Measurements from ENCODE around the gene ANKS6.

ANKS6 gene

DNA sequence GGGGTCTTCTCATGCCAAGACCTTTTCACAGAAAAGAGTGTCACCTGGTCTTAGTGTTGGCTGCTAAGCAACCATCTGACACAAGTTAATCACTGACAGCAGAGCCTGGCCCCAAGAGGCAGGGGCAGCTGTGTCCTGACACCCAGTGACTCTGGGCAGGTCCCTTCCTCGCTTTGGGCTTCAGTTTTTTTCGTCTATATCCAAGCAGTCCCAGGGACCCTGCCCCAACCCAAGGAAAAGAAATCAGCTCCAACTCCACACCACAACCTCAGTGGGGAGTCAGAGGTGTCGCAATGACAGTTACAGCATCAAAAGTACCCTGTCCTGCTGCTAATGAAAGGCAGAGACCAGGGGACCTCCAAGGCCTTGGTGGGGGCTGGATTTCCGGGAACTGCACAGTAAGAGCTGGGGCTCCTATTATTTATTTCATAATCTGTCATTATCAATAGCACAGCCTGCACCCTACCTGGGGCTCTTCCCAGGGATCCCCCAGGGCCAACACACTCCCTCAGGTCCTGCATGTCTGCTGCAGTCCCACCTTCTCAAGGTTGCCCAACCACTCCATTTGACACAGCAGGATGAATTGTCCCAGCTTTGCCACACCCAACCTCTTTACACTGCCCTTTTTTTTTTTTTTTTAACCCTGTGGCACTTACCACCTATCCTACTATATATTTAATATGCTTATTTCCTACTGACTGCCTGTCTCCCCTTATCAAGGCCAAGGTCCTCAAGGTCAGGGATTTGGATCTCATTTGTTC is 9.4 kb downstream of the ANKS6 start:
- no peak overlapping the region for H3K27ac ChIP-seq (ENCODE audit: low read depth, low read length)
- H3K9me3 ChIP-seq (ENCODE audit: control insufficient read depth in 5 of 5, low read length in 5 of 5) = no peaks in the 10 kb centered on the region
- peaks cover 0 to 23% (median 19%) of the 10 kb centered on the region in 5 donors for H3K36me3 ChIP-seq (ENCODE audit: control insufficient read depth in 5 of 5, insufficient read depth in 5 of 5, low read length in 5 of 5)
- no peak overlapping the region for H3K9ac ChIP-seq (ENCODE audit: low read length in 5 of 5)
- peaks cover 3 to 17% (median 12%) of the 10 kb centered on the region in 5 donors for H3K4me1 ChIP-seq (ENCODE audit: control insufficient read depth in 5 of 5, insufficient read depth in 5 of 5, low read length in 5 of 5)
- no peak overlapping the region for H3K4me3 ChIP-seq (ENCODE audit: low read depth in 1 of 5, low read length in 5 of 5)
- H3K27me3 ChIP-seq (ENCODE audit: control insufficient read depth in 5 of 5, insufficient read depth in 4 of 5, low read length in 5 of 5) = no peaks in the 10 kb centered on the region

DNA sequence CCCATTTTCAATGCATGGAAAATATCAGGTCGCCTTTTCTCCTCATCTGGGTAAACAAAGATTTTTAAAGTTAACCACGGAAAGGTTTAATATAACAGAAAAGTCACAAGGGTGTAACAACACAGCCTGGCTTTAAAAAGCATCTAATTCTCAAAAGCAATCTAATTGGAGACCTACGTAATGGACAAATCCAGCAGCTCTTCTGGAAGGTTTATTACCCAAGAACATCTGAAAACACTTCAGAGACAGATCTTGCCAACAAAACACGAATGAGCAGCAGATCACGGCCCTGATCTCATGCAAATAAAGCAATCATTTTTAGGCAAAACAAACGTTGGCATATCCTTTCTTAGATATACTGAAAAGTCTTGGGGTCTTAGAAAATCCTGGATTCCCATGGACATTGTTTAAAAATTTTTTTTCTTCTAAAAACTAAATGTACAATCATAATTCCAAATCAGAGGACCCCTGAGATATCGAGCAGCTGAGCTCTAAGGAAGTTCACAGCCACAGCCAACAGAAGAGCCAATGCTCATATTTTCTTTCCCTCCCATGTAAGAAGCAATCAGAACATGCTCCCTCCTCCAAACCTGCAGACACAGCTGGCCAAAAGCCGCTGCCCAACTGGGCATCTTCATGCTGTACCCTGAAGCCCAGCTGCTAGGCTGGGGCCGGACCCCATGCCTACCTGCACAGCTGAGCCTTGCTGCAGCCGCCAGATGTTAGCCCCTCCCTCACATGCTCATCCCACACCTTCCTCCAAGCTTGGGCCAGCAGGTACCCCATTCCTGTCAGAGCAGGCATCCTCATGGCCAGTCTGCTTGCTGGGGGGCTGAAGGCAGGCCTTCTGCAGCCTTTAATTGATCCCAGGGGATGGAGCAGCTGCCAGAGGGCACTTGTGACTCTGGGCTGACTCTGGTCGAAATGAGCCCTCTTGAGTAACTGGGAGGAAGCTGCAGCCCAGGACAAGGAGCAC is 11.2 kb downstream of the ANKS6 start:
- no peak overlapping the region for H3K9ac ChIP-seq (ENCODE audit: low read length in 5 of 5)
- no peaks in the 10 kb centered on the region for H3K27me3 ChIP-seq (ENCODE audit: control insufficient read depth in 5 of 5, insufficient read depth in 4 of 5, low read length in 5 of 5)
- peaks cover 0 to 30% (median 25%) of the 10 kb centered on the region in 5 donors for H3K36me3 ChIP-seq (ENCODE audit: control insufficient read depth in 5 of 5, insufficient read depth in 5 of 5, low read length in 5 of 5)
- no peak overlapping the region for H3K4me3 ChIP-seq (ENCODE audit: low read depth in 1 of 5, low read length in 5 of 5)
- H3K4me1 ChIP-seq (ENCODE audit: control insufficient read depth in 5 of 5, insufficient read depth in 5 of 5, low read length in 5 of 5) = peaks cover 0 to 9% (median 5%) of the 10 kb centered on the region in 5 donors
- H3K27ac ChIP-seq (ENCODE audit: low read depth, low read length) = no peak overlapping the region
- no peaks in the 10 kb centered on the region for H3K9me3 ChIP-seq (ENCODE audit: control insufficient read depth in 5 of 5, low read length in 5 of 5)

DNA sequence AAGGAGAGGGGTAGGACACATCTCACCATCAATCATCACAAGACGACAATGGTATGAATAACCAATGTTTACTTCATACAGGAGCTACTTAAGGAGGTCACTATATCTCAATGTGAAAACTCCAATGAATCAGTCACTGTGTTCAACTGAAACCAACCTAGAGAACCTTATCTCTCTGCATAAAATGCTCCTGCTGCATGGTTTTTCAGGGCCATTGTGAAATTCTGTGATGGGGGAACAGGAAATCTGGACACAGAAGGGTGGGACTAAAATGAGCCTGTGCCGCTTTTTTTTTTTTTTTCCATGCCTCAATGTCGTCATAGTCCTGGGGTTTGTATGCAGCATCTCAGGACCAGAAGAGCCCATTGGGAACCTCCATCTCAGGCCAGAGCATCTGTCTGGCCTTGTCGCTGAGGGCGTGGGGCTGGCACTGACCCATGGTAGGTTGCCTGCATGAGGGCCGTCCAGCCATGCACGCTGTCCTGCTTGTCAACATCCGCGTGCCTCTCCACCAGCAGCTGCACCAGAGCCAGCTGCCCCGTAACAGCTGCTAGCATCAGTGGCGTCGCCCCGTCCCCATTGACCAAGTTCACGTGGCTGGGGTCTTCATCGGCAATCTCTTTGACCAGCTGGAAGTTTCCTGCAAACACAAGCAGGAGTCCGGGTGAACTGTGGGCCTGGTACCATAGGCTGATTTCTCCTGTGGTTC is 12.7 kb downstream of the ANKS6 start:
- no peak overlapping the region for H3K9ac ChIP-seq (ENCODE audit: low read length in 5 of 5)
- H3K27me3 ChIP-seq (ENCODE audit: control insufficient read depth in 5 of 5, insufficient read depth in 4 of 5, low read length in 5 of 5) = no peaks in the 10 kb centered on the region
- no peaks in the 10 kb centered on the region for H3K9me3 ChIP-seq (ENCODE audit: control insufficient read depth in 5 of 5, low read length in 5 of 5)
- H3K4me3 ChIP-seq (ENCODE audit: low read depth in 1 of 5, low read length in 5 of 5) = no peak overlapping the region
- H3K27ac ChIP-seq (ENCODE audit: low read depth, low read length) = no peak overlapping the region
- H3K36me3 ChIP-seq (ENCODE audit: control insufficient read depth in 5 of 5, insufficient read depth in 5 of 5, low read length in 5 of 5) = peaks cover 0 to 33% (median 21%) of the 10 kb centered on the region in 5 donors
- peaks cover 0 to 9% (median 5%) of the 10 kb centered on the region in 5 donors for H3K4me1 ChIP-seq (ENCODE audit: control insufficient read depth in 5 of 5, insufficient read depth in 5 of 5, low read length in 5 of 5)

DNA sequence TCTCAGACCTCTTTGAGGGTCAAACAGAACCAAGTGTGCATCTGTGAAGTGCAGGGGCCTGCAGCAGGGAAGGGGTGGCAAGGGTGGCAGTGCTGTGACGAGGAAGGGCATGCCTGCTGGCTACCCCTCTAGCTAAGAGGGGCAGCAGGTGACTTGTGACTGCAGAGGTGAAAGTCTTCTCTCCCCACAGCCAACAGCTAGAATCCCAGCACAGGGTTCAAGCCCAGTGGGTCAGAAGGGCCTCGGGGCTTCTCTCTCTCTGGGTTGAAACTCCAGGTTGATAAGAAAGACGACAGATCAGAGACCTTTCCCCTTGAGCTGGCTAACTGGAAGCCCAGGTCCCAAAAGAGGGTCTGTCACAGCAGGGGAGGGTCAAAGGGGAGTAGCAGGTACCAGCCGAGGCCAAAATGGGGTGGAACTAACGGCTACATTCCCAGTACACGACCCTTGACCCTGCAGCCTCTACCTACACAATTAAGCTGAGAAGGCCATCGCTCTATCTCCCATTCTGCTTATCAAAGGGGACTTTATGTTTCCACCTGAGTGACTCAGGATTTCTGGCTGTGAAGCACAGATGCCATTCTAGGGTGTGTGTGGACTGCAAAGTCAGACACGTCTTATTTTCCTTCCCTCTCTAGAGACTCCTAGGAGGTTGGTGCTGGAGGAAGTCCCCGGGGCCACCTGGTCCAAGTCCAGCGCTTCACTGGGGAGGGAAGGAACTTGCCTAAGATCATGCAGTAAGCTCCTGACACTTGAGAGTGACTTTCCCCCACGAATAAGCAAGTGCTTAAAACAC is 14.6 kb downstream of the ANKS6 start:
- peaks cover 0 to 9% (median 5%) of the 10 kb centered on the region in 5 donors for H3K4me1 ChIP-seq (ENCODE audit: control insufficient read depth in 5 of 5, insufficient read depth in 5 of 5, low read length in 5 of 5)
- H3K9ac ChIP-seq (ENCODE audit: low read length in 5 of 5) = no peak overlapping the region
- H3K27me3 ChIP-seq (ENCODE audit: control insufficient read depth in 5 of 5, insufficient read depth in 4 of 5, low read length in 5 of 5) = no peaks in the 10 kb centered on the region
- peaks cover 0 to 34% (median 26%) of the 10 kb centered on the region in 5 donors for H3K36me3 ChIP-seq (ENCODE audit: control insufficient read depth in 5 of 5, insufficient read depth in 5 of 5, low read length in 5 of 5)
- no peak overlapping the region for H3K4me3 ChIP-seq (ENCODE audit: low read depth in 1 of 5, low read length in 5 of 5)
- no peaks in the 10 kb centered on the region for H3K9me3 ChIP-seq (ENCODE audit: control insufficient read depth in 5 of 5, low read length in 5 of 5)
- H3K27ac ChIP-seq (ENCODE audit: low read depth, low read length) = no peak overlapping the region

DNA sequence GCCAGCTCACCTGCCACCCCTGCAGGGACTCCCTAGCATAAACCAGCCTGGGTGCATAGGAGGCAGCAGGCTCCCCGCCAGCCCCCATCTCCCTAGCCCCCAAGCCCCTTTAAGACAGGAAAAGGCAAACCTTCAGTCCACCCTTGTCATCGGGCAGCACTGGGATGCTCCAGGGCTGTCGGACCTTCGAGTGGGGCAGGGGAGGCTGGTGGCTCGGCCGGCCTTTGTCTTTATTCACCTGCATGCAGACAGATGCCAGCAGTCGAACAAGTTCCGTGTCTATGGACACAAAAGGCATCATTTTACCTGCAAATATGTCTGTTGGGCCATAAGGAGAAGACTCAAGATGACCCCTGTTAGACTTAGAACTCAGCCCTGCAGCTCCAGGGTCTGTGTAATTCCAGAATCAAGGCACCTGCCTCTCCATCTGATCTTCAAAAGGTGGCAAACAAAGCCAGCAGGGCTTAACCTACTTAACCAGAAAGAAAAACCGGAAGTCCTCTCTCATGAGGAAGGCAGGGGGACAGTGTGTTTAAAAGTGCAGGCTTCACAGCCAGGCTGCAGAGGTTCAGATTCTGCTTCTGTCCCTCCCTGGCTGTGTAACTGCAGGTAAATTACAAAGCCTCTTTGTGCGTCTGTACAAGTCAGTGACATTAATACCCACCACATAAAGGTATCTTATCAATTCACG is 16.2 kb downstream of the ANKS6 start:
- peaks cover 0 to 34% (median 26%) of the 10 kb centered on the region in 5 donors for H3K36me3 ChIP-seq (ENCODE audit: control insufficient read depth in 5 of 5, insufficient read depth in 5 of 5, low read length in 5 of 5)
- no peaks in the 10 kb centered on the region for H3K27me3 ChIP-seq (ENCODE audit: control insufficient read depth in 5 of 5, insufficient read depth in 4 of 5, low read length in 5 of 5)
- H3K27ac ChIP-seq (ENCODE audit: low read depth, low read length) = no peak overlapping the region
- H3K4me1 ChIP-seq (ENCODE audit: control insufficient read depth in 5 of 5, insufficient read depth in 5 of 5, low read length in 5 of 5) = peaks cover 0 to 3% (median under 1%) of the 10 kb centered on the region in 5 donors
- H3K9me3 ChIP-seq (ENCODE audit: control insufficient read depth in 5 of 5, low read length in 5 of 5) = no peaks in the 10 kb centered on the region
- H3K4me3 ChIP-seq (ENCODE audit: low read depth in 1 of 5, low read length in 5 of 5) = no peak overlapping the region
- H3K9ac ChIP-seq (ENCODE audit: low read length in 5 of 5) = no peak overlapping the region

DNA sequence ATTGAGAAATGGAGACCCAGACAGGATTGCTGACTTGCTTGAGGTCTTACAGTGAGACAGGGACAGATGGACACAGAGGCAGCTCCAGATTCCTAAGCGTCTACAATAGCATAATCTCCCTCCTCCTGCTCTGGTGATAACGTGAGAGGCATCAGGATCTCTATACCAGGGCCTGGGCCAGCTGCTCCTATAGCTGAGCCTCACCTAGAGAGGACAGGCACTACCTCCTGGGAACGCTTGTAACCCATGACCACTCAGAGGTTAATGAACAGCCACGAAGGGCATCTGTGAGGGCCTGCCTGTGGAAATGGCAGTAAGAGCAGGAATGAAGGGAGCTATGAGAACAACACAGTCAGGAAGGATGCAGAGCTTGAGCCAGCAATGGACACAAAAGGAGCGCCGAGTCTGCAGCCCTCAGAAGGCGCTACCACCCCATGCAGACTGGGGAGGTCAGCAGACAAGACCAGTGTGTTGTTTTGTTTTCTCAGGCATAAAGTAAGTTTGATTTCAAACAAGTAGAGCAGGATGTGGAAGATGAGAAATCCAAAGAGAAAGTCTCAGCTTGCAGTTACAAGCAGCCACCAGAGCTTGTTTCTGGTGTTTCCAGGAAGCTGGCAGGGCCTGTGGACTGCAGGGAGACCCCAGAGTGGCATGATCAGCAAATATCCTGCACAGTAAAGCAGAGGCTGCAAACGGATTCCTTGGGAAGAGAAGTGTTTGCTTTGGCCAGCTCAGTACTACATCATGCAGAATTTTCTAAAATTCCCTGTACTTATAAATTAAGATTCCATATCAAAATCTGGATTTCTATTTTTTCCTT is 17.4 kb downstream of the ANKS6 start:
- Histone ChIP-seq H3K4me1 (ENCODE audit: control insufficient read depth in 5 of 5, insufficient read depth in 5 of 5, low read length in 5 of 5) (no peaks in the 10 kb centered on the region), H3K9ac (ENCODE audit: low read length in 5 of 5) (no peak overlapping the region), H3K36me3 (ENCODE audit: control insufficient read depth in 5 of 5, insufficient read depth in 5 of 5, low read length in 5 of 5) (peaks cover 0 to 36% (median 30%) of the 10 kb centered on the region in 5 donors), H3K27ac (ENCODE audit: low read depth, low read length) (no peak overlapping the region), H3K9me3 (ENCODE audit: control insufficient read depth in 5 of 5, low read length in 5 of 5) (no peaks in the 10 kb centered on the region), H3K4me3 (ENCODE audit: low read depth in 1 of 5, low read length in 5 of 5) (no peak overlapping the region), H3K27me3 (ENCODE audit: control insufficient read depth in 5 of 5, insufficient read depth in 4 of 5, low read length in 5 of 5) (no peaks in the 10 kb centered on the region)

DNA sequence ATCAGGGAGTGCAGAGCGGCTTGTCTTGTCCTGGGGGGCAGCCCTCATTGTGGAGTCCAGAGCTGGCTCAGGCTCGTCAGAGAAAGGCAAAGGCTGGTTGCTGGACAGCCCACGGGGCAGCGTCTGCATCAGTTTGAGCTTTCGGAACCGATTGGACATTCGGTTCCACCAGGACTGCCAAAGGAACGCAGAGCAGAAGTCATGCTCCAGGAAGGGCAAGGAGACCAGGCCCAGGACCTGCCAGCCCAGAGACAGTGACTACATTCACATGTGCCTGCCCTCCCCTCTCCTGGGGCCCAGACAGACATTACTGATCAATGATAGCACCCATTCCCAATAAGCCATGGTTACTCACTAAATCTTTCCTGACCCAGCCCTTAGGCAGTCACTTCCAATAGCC is 18.1 kb downstream of the ANKS6 start:
- no peaks in the 10 kb centered on the region for H3K27me3 ChIP-seq (ENCODE audit: control insufficient read depth in 5 of 5, insufficient read depth in 4 of 5, low read length in 5 of 5)
- no peak overlapping the region for H3K27ac ChIP-seq (ENCODE audit: low read depth, low read length)
- no peaks in the 10 kb centered on the region for H3K4me1 ChIP-seq (ENCODE audit: control insufficient read depth in 5 of 5, insufficient read depth in 5 of 5, low read length in 5 of 5)
- H3K36me3 ChIP-seq (ENCODE audit: control insufficient read depth in 5 of 5, insufficient read depth in 5 of 5, low read length in 5 of 5) = peaks cover 0 to 40% (median 29%) of the 10 kb centered on the region in 5 donors
- H3K9ac ChIP-seq (ENCODE audit: low read length in 5 of 5) = no peak overlapping the region
- no peak overlapping the region for H3K4me3 ChIP-seq (ENCODE audit: low read depth in 1 of 5, low read length in 5 of 5)
- no peaks in the 10 kb centered on the region for H3K9me3 ChIP-seq (ENCODE audit: control insufficient read depth in 5 of 5, low read length in 5 of 5)

DNA sequence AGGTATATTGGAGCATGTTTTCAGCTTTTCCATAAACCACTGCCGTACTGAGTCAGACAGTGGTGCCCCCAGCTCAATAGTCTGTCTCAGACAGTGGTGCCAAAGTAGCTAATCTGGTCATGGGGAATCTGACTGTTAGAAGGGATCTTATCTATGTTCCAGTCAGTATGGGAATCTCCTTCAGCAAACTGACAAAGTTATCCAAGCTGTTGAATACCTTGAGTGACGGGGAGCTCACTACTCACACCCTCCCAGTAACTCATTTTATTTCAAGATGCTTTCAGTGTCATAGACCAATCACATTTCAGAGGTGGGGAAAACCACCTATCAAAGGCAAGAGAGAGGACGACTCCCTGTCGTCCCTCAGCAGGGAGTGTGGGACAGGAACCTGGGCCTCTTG is 18.7 kb downstream of the ANKS6 start:
- Histone ChIP-seq H3K27ac (ENCODE audit: low read depth, low read length) (no peak overlapping the region), H3K4me1 (ENCODE audit: control insufficient read depth in 5 of 5, insufficient read depth in 5 of 5, low read length in 5 of 5) (no peaks in the 10 kb centered on the region), H3K9ac (ENCODE audit: low read length in 5 of 5) (no peak overlapping the region), H3K4me3 (ENCODE audit: low read depth in 1 of 5, low read length in 5 of 5) (no peak overlapping the region), H3K27me3 (ENCODE audit: control insufficient read depth in 5 of 5, insufficient read depth in 4 of 5, low read length in 5 of 5) (no peaks in the 10 kb centered on the region), H3K36me3 (ENCODE audit: control insufficient read depth in 5 of 5, insufficient read depth in 5 of 5, low read length in 5 of 5) (peaks cover 0 to 46% (median 36%) of the 10 kb centered on the region in 5 donors), H3K9me3 (ENCODE audit: control insufficient read depth in 5 of 5, low read length in 5 of 5) (no peaks in the 10 kb centered on the region)

Measured in subcutaneous abdominal adipose tissue (tissue), 5 donors.